LNCaP clone FGC (cell line): ENCODE data around the gene PLEKHM3.

Source experiments
- DNase-seq: peaks from one replicate; pipeline ENCODE4 v3.0.0-alpha.2; 2011; ENCODE audit warnings: low read depth
- H3K4me3 ChIP-seq: 2 replicates; pipeline ENCODE4 v1.5.1; 2011; ENCODE audit warnings: mild to moderate bottlenecking, low read depth, low read length, control low read depth
- TF ChIP-seq, protein P1 (sequence below): IDR thresholded peaks from 2 replicates; pipeline ENCODE4 v1.5.1; 2012; ENCODE audit warnings: mild to moderate bottlenecking; ENCODE audit not compliant: control insufficient read depth, insufficient read depth; ENCODE audit errors: extremely low read depth

The PLEKHM3 gene

DNA sequence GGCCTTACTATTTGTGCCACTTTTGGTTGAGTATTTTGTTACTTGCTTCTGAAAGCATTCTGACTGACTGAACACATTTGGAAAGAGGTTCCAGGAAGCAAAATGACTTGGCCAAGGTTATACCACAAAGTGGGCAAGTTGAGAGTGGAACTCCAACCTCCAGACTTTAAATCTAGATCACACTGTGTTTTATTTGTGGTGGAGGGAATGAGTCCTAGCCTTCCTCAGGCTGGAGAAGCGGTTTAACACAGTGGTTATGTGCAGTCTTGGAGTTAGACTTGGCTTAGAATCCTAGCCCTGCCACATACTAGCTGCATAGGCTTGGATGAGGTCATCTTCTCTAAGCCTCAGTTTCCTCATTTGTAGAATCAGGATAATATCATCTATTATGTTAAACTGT, 33.4 kb downstream of the PLEKHM3 start:
- DNase-seq, result no peak
- TF ChIP-seq, protein P1, sequence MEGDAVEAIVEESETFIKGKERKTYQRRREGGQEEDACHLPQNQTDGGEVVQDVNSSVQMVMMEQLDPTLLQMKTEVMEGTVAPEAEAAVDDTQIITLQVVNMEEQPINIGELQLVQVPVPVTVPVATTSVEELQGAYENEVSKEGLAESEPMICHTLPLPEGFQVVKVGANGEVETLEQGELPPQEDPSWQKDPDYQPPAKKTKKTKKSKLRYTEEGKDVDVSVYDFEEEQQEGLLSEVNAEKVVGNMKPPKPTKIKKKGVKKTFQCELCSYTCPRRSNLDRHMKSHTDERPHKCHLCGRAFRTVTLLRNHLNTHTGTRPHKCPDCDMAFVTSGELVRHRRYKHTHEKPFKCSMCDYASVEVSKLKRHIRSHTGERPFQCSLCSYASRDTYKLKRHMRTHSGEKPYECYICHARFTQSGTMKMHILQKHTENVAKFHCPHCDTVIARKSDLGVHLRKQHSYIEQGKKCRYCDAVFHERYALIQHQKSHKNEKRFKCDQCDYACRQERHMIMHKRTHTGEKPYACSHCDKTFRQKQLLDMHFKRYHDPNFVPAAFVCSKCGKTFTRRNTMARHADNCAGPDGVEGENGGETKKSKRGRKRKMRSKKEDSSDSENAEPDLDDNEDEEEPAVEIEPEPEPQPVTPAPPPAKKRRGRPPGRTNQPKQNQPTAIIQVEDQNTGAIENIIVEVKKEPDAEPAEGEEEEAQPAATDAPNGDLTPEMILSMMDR, result no peak

DNA sequence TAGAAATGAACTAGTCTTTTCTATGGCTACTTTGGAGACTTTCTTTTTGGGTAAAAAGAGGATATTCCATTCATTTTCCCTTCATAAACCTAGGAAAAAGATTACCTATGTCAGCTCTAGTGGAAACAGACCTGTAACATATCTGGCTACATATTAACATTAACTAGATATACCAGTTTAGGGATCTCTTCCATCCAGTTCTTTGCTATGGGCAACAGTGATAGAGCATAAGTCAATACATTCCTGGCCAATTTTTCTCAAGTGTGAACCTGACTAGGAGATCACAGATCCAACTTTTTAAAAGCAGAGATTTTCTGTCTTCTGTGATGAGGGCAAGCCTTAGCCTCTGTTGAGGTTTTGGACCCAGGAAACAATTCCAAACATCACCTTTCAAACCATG, 34.5 kb downstream of the PLEKHM3 start:
- no peak overlapping the region for H3K4me3 ChIP-seq
- TF ChIP-seq, protein P1, result no peak
- peak; percentile 64 for DNase-seq

More for the DNA sequence above, 33.4 kb downstream of the PLEKHM3 start:
- H3K4me3 ChIP-seq, result no peak overlapping the region

DNA sequence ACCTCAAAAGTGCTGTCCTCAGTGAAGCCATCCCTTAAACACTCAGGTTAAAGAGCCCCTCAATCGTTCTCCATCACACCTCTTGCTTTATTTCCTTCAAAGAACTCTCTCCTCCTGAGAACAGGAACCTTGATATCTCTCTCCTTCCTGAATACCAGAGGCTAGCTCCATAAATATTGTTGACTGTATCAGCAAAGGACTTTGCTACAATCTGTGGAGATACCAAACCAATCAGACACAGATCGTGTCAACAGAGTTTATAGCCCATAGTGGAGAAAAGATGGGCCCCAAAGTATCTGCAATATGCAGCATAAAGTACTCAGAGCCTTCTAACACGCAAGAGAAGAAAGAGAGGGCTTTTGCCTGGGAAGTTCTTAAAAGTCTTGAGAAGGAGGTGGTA, 36.4 kb downstream of the PLEKHM3 start:
- no peak for DNase-seq
- TF ChIP-seq, protein P1, result no peak

DNA sequence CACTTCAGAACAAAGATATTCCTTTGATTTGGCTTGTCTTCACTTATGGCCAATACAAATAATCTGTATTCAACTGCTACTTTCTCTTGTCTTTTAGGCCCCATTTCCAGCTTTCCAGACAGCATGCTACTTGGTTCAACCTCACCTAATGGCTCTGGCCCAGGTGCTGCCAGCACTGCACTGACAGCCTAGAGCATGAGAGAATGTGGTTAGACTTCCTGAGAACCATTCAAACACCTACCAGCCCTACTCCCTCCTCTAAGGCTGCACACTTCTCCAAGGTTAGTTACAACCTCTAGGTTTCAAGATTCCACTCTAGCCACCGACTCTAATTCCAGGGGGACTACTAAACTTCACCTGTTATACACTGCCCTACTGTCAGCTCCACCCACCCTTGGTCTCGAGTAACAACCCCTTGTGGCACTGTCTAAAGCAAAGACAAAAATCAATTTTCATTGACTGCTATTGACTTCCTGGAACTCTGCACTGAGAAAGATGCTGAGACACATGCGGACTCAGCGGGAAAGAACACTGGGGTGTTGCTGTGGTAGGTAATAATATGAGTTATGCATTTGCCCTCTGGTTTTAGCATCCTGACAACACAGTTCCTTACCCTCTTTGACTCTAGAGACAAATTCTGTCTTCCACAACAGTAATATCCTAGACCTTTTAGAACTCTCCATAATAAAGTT, 38.2 kb downstream of the PLEKHM3 start:
- no peak for DNase-seq
- H3K4me3 ChIP-seq, result no peak overlapping the region
- TF ChIP-seq, protein P1, result no peak

More for the DNA sequence above, 36.4 kb downstream of the PLEKHM3 start:
- H3K4me3 ChIP-seq, result no peak overlapping the region

DNA sequence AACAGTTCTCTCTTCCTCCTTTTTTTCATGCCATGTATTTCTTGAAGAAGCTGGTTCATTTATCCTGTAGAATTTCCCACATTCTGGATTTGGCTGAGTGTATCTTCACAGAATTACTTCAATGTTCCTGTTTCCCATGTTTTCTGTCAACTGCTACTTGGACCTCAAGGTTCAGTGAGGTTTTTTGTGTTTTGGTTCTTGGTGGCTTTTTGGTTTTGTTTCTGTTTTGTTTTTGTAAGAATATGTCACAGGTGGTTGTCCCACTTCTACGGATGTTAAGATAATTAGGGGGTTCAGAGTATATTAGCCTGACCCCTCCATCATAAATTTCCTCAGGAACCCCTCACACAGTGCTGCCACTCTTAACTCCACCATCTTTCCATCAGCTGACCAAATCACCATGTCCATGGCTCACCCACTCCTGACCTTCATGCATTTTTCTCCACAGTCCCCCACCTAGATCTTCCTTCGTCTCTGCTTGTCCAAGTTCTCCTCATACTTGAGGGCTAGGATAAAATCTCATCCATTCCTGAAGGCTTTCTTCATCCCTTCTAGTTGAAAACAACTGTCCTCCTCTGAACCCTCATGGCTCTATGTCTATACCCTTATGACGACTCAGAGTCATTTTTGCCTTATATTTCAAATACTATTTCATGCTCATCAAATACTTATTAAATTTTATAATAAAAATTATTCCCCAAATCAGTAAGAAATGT, 40.4 kb downstream of the PLEKHM3 start:
- DNase-seq, result no peak
- TF ChIP-seq, protein P1, result no peak
- no peak overlapping the region for H3K4me3 ChIP-seq

DNA sequence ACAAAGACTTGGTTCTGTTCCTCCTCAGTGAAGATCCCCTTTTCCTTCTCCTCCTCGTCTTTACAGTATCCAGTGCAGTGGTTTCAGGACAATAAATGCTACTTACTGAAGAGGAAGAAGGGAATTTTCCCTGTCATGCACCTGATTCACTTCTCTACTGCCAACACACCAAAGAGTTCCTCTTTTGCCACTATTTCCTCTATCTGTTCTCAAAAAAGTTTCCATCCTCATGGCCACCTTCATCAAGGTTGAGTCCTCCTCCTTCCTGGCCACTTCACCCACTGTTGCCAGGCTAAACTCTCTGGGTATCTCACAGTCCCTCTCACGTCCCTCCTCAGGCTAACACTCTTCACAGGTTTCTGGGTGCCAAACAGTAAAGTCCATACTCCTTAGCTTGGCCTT, 41.7 kb downstream of the PLEKHM3 start:
- DNase-seq, result no peak
- H3K4me3 ChIP-seq, result no peak overlapping the region
- TF ChIP-seq, protein P1, result no peak
